K562 (cell line): ENCODE results near the gene NKIRAS1. TPM values are rescaled to one million over a fixed set of nuclear protein-coding genes. Genes with fewer than 3 reads are reported as not detected.

ENCODE experiments used
- ETV6 ChIP-seq, 3 experiments: fragments of 150-350 bp in 1 of 3; sonication (generic) in 1 of 3; formaldehyde crosslinking in 1 of 3; IDR thresholded peaks; 2 replicates each; pipeline versions ENCODE4 v1.6.1 to v1.8.0; 2014 to 2022; ENCODE audit warnings: borderline replicate concordance in 2 of 3, low read depth in 2 of 3, antibody characterized with exemption in 1 of 3, low read length in 1 of 3, mild to moderate bottlenecking in 1 of 3, missing genetic modification reagents in 1 of 3
- HNRNPL ChIP-seq: fragments of 200-400 bp; formaldehyde crosslinking; IDR thresholded peaks from 2 replicates; pipeline ENCODE4 v1.6.1; 2017; ENCODE audit warnings: low read depth, mild to moderate bottlenecking, low read length
- KHSRP ChIP-seq: fragments of 450-650 bp; IDR thresholded peaks from 2 replicates; pipeline ENCODE4 v1.6.1; 2017
- NBN ChIP-seq: fragments of 450-650 bp; IDR thresholded peaks from 2 replicates; pipeline ENCODE4 v1.6.1; 2016; ENCODE audit warnings: low read depth, mild to moderate bottlenecking
- POLR3A ChIP-seq: IDR thresholded peaks from 2 replicates; pipeline ENCODE4 v1.6.1; 2011; ENCODE audit warnings: borderline replicate concordance, mild to moderate bottlenecking, moderate library complexity; ENCODE audit not compliant: insufficient read length, insufficient read depth; ENCODE audit errors: extremely low read depth
- PPARD ChIP-seq: fragments of 250-450 bp; sonication (Bioruptor Pico); IDR thresholded peaks from 2 replicates; pipeline ENCODE4 v1.8.0; 2022; ENCODE audit warnings: inconsistent platforms, mild to moderate bottlenecking, moderate library complexity
- RUNX1 ChIP-seq: sonication (generic); IDR thresholded peaks from 2 replicates; pipeline ENCODE4 v1.6.1; 2016; ENCODE audit warnings: antibody characterized with exemption, low read depth
- TCF7 ChIP-seq: sonication (generic); IDR thresholded peaks from 2 replicates; pipeline ENCODE4 v1.6.1; 2016; ENCODE audit warnings: antibody characterized with exemption, borderline replicate concordance
- XRCC3 ChIP-seq: fragments of 450-650 bp; IDR thresholded peaks from 2 replicates; pipeline ENCODE4 v1.6.1; 2017; ENCODE audit warnings: mild to moderate bottlenecking, moderate library complexity
- ZFX ChIP-seq: sonication (generic); formaldehyde crosslinking; IDR thresholded peaks from 2 replicates; pipeline ENCODE4 v1.8.0; 2022; ENCODE audit warnings: mild to moderate bottlenecking, missing genetic modification reagents, moderate library complexity
- ZNF121 ChIP-seq: sonication (generic); formaldehyde crosslinking; conservative IDR thresholded peaks from 2 replicates; pipeline ENCODE4 v1.8.0; 2022; ENCODE audit warnings: missing genetic modification reagents
- ZNF146 ChIP-seq: IDR thresholded peaks from one replicate; pipeline ENCODE4 v1.6.1; 2018; ENCODE audit warnings: missing compliant biosample characterization; ENCODE audit not compliant: unreplicated experiment
- ZNF79 ChIP-seq: fragments of 250-450 bp; sonication (Bioruptor Pico); IDR thresholded peaks from 2 replicates; pipeline ENCODE4 v1.4.0; 2020; ENCODE audit warnings: low read depth, mild to moderate bottlenecking, moderate library complexity
- polyA plus RNA-seq, 8 experiments: library from polyadenylated mRNA; depleted of rRNA in 4 of 8; stranded (reverse) in 5 of 8; unstranded in 3 of 8; fragments of >200 nt; fragmentation: Nextera tagmentation in 2 of 8; fragmentation: Illumina TruSeq in 1 of 8; extraction: Ambion mirVana in 2 of 8; extraction: Trizol in 1 of 8; gene quantifications; 2 replicates each; pipeline versions ENCODE4 v1.2.1 to v1.2.3, GENCODE V29; 2011 to 2014; ENCODE audit warnings: inconsistent platforms in 1 of 8, missing spikeins in 1 of 8
- total RNA-seq, 7 experiments: library from RNA; depleted of rRNA in 6 of 7; stranded (reverse); fragments of >200 nt in 6 of 7; fragmentation: Illumina TruSeq in 2 of 7; extraction: Trizol in 2 of 7; gene quantifications; 2 replicates each; pipeline versions ENCODE4 v1.2.1 to v1.2.3, GENCODE V29; 2011 to 2021; ENCODE audit warnings: low replicate concordance in 1 of 7
- TF ChIP-seq, protein P1 (sequence below), 2 experiments: fragments of 450-650 bp; IDR thresholded peaks; 2 replicates each; pipeline ENCODE4 v1.6.1; 2018; ENCODE audit warnings: mild to moderate bottlenecking in 2 of 2, low read depth in 1 of 2; ENCODE audit not compliant: partially characterized antibody in 2 of 2
- TF ChIP-seq, protein P2 (sequence below): fragments of 450-650 bp; IDR thresholded peaks from one replicate; pipeline ENCODE4 v1.6.1; 2018; ENCODE audit warnings: mild to moderate bottlenecking, moderate library complexity; ENCODE audit not compliant: partially characterized antibody
- TF ChIP-seq, protein P3 (sequence below): fragments of 450-650 bp; formaldehyde crosslinking; conservative IDR thresholded peaks from 2 replicates; pipeline ENCODE4 v1.4.0; 2022; ENCODE audit warnings: mild to moderate bottlenecking, missing genetic modification characterization
- TF ChIP-seq, protein P4 (sequence below): fragments of 250-450 bp; sonication (Bioruptor Pico); IDR thresholded peaks from 2 replicates; pipeline ENCODE4 v1.5.0; 2020; ENCODE audit warnings: mild to moderate bottlenecking
- TF ChIP-seq, protein P5 (sequence below): fragments of 250-450 bp; sonication (Bioruptor Pico); IDR thresholded peaks from 2 replicates; pipeline ENCODE4 v1.5.0; 2020; ENCODE audit warnings: mild to moderate bottlenecking, borderline replicate concordance

NKIRAS1 gene
- total and polyA plus RNA-seq, 9 of the 15 experiments (the other 6 are each of a cell fraction or from before 2014, with no cell fraction given), result 5.1 to 10.3 (median 6.3) TPM

DNA sequence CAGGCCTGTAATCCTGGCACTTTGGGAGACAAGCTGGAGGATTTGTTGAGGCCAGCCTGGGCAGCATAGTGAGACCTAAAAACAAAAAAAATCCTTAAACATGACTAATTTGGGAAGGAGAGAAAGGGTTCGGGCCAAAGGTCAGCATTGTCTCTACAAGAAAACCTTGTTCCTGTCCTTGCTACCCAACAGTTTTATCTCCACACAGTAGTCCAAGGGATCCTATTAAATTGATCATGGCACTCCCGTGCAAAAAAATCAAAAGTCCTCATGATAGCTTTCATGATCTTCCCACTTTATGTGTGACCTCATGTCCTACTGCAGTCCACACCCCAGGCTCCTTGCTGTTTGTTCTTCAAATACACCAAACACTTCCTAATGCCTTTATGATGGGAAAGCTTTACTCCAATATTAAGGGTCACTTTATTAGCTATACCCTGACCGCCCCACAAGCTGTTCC lies 4.3 kb upstream of the NKIRAS1 start (continued):
- TF ChIP-seq ZNF79 (CRISPR knock-in tag), result no peak
- TF ChIP-seq, protein P1, sequence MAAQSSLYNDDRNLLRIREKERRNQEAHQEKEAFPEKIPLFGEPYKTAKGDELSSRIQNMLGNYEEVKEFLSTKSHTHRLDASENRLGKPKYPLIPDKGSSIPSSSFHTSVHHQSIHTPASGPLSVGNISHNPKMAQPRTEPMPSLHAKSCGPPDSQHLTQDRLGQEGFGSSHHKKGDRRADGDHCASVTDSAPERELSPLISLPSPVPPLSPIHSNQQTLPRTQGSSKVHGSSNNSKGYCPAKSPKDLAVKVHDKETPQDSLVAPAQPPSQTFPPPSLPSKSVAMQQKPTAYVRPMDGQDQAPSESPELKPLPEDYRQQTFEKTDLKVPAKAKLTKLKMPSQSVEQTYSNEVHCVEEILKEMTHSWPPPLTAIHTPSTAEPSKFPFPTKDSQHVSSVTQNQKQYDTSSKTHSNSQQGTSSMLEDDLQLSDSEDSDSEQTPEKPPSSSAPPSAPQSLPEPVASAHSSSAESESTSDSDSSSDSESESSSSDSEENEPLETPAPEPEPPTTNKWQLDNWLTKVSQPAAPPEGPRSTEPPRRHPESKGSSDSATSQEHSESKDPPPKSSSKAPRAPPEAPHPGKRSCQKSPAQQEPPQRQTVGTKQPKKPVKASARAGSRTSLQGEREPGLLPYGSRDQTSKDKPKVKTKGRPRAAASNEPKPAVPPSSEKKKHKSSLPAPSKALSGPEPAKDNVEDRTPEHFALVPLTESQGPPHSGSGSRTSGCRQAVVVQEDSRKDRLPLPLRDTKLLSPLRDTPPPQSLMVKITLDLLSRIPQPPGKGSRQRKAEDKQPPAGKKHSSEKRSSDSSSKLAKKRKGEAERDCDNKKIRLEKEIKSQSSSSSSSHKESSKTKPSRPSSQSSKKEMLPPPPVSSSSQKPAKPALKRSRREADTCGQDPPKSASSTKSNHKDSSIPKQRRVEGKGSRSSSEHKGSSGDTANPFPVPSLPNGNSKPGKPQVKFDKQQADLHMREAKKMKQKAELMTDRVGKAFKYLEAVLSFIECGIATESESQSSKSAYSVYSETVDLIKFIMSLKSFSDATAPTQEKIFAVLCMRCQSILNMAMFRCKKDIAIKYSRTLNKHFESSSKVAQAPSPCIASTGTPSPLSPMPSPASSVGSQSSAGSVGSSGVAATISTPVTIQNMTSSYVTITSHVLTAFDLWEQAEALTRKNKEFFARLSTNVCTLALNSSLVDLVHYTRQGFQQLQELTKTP (IDR thresholded peaks at IDR 0.05; ENCODE audit: low read depth in 1 of 2, partially characterized antibody in 2 of 2), result peak in 1 of 2 experiments; percentile 14
- peak; percentile 83 for TF ChIP-seq ZNF121 (CRISPR knock-in tag)
- TF ChIP-seq, protein P2, sequence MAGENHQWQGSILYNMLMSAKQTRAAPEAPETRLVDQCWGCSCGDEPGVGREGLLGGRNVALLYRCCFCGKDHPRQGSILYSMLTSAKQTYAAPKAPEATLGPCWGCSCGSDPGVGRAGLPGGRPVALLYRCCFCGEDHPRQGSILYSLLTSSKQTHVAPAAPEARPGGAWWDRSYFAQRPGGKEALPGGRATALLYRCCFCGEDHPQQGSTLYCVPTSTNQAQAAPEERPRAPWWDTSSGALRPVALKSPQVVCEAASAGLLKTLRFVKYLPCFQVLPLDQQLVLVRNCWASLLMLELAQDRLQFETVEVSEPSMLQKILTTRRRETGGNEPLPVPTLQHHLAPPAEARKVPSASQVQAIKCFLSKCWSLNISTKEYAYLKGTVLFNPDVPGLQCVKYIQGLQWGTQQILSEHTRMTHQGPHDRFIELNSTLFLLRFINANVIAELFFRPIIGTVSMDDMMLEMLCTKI, result no peak
- no peak for TF ChIP-seq XRCC3
- peak; percentile 11; the same call in 1 of the 2 replicates for TF ChIP-seq KHSRP
- TF ChIP-seq RUNX1, result no peak
- no peak for TF ChIP-seq HNRNPL
- no peak for TF ChIP-seq POLR3A
- TF ChIP-seq ZNF146 (CRISPR knock-in tag), result no peak
- no peak for TF ChIP-seq NBN
- TF ChIP-seq ZFX, result no peak
- no peak for TF ChIP-seq ETV6 (IDR thresholded peaks at IDR 0.05; ENCODE audit: borderline replicate concordance in 1 of 2, low read depth in 2 of 2, low read length in 1 of 2)
- TF ChIP-seq ETV6 (CRISPR knock-in tag; IDR thresholded peaks at IDR 0.05; ENCODE audit: borderline replicate concordance), result no peak
- TF ChIP-seq TCF7, result no peak
- TF ChIP-seq, protein P3, sequence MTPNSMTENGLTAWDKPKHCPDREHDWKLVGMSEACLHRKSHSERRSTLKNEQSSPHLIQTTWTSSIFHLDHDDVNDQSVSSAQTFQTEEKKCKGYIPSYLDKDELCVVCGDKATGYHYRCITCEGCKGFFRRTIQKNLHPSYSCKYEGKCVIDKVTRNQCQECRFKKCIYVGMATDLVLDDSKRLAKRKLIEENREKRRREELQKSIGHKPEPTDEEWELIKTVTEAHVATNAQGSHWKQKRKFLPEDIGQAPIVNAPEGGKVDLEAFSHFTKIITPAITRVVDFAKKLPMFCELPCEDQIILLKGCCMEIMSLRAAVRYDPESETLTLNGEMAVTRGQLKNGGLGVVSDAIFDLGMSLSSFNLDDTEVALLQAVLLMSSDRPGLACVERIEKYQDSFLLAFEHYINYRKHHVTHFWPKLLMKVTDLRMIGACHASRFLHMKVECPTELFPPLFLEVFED (CRISPR knock-in tag), result 0 out of 2 replicates have a peak, but pooled peaks have one; percentile 12
- no peak for TF ChIP-seq PPARD (CRISPR knock-in tag)
- TF ChIP-seq, protein P4, sequence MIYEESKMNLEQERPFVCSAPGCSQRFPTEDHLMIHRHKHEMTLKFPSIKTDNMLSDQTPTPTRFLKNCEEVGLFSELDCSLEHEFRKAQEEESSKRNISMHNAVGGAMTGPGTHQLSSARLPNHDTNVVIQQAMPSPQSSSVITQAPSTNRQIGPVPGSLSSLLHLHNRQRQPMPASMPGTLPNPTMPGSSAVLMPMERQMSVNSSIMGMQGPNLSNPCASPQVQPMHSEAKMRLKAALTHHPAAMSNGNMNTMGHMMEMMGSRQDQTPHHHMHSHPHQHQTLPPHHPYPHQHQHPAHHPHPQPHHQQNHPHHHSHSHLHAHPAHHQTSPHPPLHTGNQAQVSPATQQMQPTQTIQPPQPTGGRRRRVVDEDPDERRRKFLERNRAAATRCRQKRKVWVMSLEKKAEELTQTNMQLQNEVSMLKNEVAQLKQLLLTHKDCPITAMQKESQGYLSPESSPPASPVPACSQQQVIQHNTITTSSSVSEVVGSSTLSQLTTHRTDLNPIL, result no peak
- TF ChIP-seq, protein P5, sequence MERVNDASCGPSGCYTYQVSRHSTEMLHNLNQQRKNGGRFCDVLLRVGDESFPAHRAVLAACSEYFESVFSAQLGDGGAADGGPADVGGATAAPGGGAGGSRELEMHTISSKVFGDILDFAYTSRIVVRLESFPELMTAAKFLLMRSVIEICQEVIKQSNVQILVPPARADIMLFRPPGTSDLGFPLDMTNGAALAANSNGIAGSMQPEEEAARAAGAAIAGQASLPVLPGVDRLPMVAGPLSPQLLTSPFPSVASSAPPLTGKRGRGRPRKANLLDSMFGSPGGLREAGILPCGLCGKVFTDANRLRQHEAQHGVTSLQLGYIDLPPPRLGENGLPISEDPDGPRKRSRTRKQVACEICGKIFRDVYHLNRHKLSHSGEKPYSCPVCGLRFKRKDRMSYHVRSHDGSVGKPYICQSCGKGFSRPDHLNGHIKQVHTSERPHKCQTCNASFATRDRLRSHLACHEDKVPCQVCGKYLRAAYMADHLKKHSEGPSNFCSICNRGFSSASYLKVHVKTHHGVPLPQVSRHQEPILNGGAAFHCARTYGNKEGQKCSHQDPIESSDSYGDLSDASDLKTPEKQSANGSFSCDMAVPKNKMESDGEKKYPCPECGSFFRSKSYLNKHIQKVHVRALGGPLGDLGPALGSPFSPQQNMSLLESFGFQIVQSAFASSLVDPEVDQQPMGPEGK (CRISPR knock-in tag), result no peak
